ENCODE measurements around the gene SRP19.
"Not testable (repeated sequence)": the region's sequence is repeated elsewhere in the genome, so short reads cannot be mapped to it uniquely, and the experiment has no call there.

The SRP19 gene
- total RNA-seq, result 8.2 to 12.0 (median 8.6) reads per million in 4 donors

- DNase-seq, result peak; percentile 78 to 94 (median 86)
Measured at GRCh38 chr5:112860929-112861637, at the start of gene SRP19. SRP19 (plus strand) TSS chr5:112861287; CDS start chr5:112861377, 90 bp downstream.

- DNase-seq, result no peak
Measured at GRCh38 chr5:112812549-112812948, 48.5 kb upstream of the SRP19 start.

GRCh38 chr5:112820246-112820645 lies 40.8 kb upstream of the SRP19 start:
- DNase-seq, result no peak

GRCh38 chr5:112822456-112822855 lies 38.6 kb upstream of the SRP19 start:
- DNase-seq, result no peak

- no peak for DNase-seq
Measured at GRCh38 chr5:112823181-112823580, 37.9 kb upstream of the SRP19 start.

- DNase-seq, result no peak
Measured at GRCh38 chr5:112823656-112824055, 37.4 kb upstream of the SRP19 start.

- DNase-seq, result no peak
Measured at GRCh38 chr5:112824197-112824596, 36.9 kb upstream of the SRP19 start.

GRCh38 chr5:112830378-112830777 lies 30.7 kb upstream of the SRP19 start:
- DNase-seq, result no peak

- no peak for DNase-seq
Measured at GRCh38 chr5:112833971-112834370, 27.1 kb upstream of the SRP19 start.

GRCh38 chr5:112844489-112844888 lies 16.6 kb upstream of the SRP19 start:
- no peak for DNase-seq

GRCh38 chr5:112846556-112846955 lies 14.5 kb upstream of the SRP19 start:
- no peak for DNase-seq

- DNase-seq, result no peak
Measured at GRCh38 chr5:112847306-112847705, 13.8 kb upstream of the SRP19 start.

- DNase-seq, result peak in 2 of 5 donors; percentile 6 to 58
Measured at GRCh38 chr5:112848116-112848811, 12.8 kb upstream of the SRP19 start.

GRCh38 chr5:112849912-112850311 lies 11.2 kb upstream of the SRP19 start:
- DNase-seq, result no peak

GRCh38 chr5:112854651-112855050 lies 6.4 kb upstream of the SRP19 start:
- DNase-seq, result no peak

GRCh38 chr5:112857866-112858265 lies 3.2 kb upstream of the SRP19 start:
- no peak for DNase-seq

- not testable (repeated sequence) for DNase-seq
Measured at GRCh38 chr5:112860571-112860928, 537 bp upstream of the SRP19 start.

- no peak for DNase-seq
Measured at GRCh38 chr5:112861638-112861985, 525 bp downstream of the SRP19 start.

- no peak for DNase-seq
Measured at GRCh38 chr5:112862085-112862484, 998 bp downstream of the SRP19 start.

GRCh38 chr5:112863549-112863948 lies 2.5 kb downstream of the SRP19 start:
- no peak for DNase-seq

GRCh38 chr5:112865128-112865527 lies 4.0 kb downstream of the SRP19 start:
- DNase-seq, result no peak

- peak in 1 of 5 donors; percentile 32 for DNase-seq
Measured at GRCh38 chr5:112866739-112867138, 5.7 kb downstream of the SRP19 start.

- no peak for DNase-seq
Measured at GRCh38 chr5:112867411-112867810, 6.3 kb downstream of the SRP19 start.

- DNase-seq, result peak in 1 of 5 donors; percentile 30
Measured at GRCh38 chr5:112869948-112870347, 8.9 kb downstream of the SRP19 start.

- no peak for DNase-seq
Measured at GRCh38 chr5:112870966-112871365, 9.9 kb downstream of the SRP19 start.
